Suprapubic skin (tissue), 3 donors: ENCODE data around the gene ZNF678.

Experiments
- CTCF ChIP-seq, 2 donors: fragments of 200-600 bp in 1 of 2; fragments of 450-650 bp in 1 of 2; sonication (generic) in 1 of 2; IDR thresholded peaks; one replicate each; pipeline ENCODE4 v1.5.1; 2016 to 2019; ENCODE audit warnings: antibody characterized with exemption in 2 of 2, mild to moderate bottlenecking in 1 of 2, moderate library complexity in 1 of 2
- POLR2A ChIP-seq, 2 donors: fragments of 450-650 bp; IDR thresholded peaks; one replicate each; pipeline ENCODE4 v1.6.1; 2017; ENCODE audit warnings: antibody characterized with exemption in 2 of 2, mild to moderate bottlenecking in 2 of 2, moderate library complexity in 2 of 2

GRCh38 chr1:227543283-227544066 lies 19.9 kb upstream of the ZNF678 start:
- TF ChIP-seq CTCF (IDR thresholded peaks at IDR 0.05) (no peak), POLR2A (IDR thresholded peaks at IDR 0.05) (no peak)
